GDM1 (cell line): ENCODE measurements around the gene CLIP3.

Experiments used
- DNase-seq: peaks from one replicate; lab custom pipeline; 2025; lab: John Stamatoyannopoulos, UW

CLIP3 gene

DNA sequence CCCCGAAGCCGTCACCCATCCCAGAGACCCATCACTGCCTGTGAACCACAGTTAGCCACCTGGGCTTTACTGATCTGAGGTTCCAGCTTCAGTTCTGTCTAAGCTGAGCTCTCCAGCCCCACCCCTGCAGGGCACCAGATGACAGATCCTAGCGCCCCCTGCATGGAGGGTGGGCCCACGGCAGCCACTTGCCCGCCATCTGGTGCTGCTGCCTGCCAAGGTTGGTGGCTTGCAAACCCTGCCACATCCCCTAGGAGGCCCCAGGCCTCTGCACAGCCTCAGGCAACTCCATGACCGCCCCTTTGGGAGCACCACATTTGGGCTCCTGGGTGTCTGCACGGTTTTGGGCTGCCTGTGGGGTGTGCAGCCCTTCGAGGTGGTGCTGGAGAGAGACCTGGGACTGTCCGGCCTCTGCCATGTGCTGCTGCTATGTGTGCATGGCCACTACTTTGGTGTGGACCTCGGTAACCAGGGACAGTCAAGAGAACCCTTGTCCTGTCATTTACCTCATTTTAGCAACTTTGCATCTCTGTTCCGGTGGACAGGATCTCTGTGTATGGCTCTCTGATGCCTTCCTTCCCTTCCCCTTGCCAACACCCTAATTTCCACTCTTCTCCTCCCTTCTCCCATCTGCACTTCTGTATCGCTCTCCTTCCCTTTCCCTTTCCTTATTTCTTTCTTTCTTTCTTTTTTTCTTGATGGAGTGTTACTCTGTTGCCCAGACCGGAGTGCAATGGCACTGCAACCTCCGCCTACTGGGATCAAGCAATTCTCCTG lies 55.0 kb downstream of the CLIP3 start:
- peak; percentile 23 for DNase-seq

DNA sequence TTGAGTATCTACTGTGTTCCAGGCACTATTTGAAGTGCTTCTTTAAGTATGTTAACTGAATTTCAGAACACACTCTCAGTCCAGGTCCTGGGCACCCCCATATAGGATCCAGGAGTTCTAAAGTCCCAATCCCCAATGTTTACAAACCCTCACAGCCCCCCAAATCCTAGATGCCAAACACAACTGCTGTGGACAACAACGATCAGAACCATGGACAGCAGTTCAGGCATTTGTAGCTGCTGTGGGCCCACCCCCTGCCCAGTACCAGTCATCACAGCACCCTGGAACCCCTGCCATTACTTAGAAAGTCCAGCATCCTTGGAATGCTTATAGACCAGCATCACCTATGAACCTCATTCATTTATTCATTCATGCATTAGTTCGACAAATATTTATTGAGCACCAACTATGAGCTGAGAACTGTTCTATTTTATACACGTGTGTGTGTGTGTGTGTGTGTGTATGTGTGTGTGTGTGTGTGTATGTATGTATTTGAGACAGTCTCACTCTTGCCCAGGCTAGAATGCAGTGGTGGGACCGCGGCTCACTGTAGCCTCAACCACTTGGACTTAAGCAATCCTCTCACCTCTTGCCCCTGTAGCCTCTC lies 57.0 kb downstream of the CLIP3 start:
- no peak for DNase-seq

GRCh38 chr19:35973487-35973886 lies 59.2 kb downstream of the CLIP3 start:
- DNase-seq, result no peak

DNA sequence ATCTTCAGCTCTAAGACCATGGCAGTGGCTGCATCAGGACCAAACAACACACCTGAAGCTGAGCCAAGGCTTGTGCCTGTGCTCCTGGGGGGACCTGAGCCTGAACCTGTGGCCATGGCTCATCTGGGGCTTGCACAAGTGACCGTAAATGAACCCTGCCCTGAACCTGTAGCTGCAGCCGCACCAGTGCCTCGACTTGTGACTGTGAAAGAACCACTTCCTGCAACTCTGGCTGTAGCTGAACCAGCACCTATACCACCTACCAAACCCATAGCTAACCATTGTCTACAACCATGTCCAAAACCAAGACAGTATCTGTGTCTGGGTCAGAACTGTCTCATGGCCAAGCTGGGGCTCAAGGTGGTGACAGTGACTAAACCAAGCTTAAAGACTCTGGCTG lies 65.9 kb downstream of the CLIP3 start:
- DNase-seq, result no peak
